ENCODE data around the gene ALPL. TPM values are rescaled to one million over a fixed set of nuclear protein-coding genes. Genes with fewer than 3 reads are reported as not detected.

ALPL gene
- total and polyA plus RNA-seq, 9 donors = 1.2 to 9.2 (median 3.8) TPM

DNA sequence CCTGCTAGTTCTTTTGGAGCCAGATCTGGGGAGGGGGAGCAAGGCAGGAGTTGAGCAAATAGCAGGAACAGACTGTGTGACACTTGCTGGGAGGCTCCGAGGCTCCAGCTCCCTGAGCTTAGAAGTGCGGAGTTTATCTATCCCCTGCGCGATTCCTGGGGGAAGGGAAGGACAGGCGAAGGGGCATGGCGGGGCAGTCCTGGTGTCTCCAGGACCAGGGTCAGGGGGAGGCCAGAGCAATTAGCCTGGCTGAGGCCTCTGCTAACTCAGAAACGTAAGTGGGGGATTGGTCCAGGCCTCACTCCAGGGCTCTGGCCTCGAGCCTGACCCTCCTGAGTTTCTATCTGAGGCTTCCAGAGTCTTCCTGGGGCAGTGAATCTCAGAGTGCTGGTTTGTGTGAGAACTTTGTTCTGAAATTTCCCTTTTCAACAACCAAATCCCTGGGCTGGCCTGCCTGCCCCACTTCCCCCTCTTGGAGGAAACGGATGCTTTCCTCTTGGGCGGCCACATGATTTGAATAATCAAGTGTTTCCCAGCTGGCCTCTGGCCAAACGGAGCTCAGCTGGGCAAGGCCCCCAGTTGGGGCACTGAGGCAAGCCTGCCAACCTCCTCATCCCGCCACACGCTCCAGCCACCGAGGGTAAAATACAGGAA is 15.6 kb downstream of the ALPL start:
- Histone ChIP-seq H3K27ac (no peak overlapping the region), H3K4me3 (no peak overlapping the region), H3K4me1 (ENCODE audit: insufficient read depth) (no peaks in the 10 kb centered on the region), H3K9me3 (no peaks in the 10 kb centered on the region), H3K27me3 (no peaks in the 10 kb centered on the region), H3K36me3 (no peaks in the 10 kb centered on the region)
- TF ChIP-seq, protein P1, sequence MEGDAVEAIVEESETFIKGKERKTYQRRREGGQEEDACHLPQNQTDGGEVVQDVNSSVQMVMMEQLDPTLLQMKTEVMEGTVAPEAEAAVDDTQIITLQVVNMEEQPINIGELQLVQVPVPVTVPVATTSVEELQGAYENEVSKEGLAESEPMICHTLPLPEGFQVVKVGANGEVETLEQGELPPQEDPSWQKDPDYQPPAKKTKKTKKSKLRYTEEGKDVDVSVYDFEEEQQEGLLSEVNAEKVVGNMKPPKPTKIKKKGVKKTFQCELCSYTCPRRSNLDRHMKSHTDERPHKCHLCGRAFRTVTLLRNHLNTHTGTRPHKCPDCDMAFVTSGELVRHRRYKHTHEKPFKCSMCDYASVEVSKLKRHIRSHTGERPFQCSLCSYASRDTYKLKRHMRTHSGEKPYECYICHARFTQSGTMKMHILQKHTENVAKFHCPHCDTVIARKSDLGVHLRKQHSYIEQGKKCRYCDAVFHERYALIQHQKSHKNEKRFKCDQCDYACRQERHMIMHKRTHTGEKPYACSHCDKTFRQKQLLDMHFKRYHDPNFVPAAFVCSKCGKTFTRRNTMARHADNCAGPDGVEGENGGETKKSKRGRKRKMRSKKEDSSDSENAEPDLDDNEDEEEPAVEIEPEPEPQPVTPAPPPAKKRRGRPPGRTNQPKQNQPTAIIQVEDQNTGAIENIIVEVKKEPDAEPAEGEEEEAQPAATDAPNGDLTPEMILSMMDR (IDR thresholded peaks at IDR 0.05) = no peak
- TF ChIP-seq EP300 (IDR thresholded peaks at IDR 0.05) (no peak), POLR2A (IDR thresholded peaks at IDR 0.05) (no peak)
- intact Hi-C loops (cut with DNase I) = no loop called here
- WGBS, 3 donors = 69 to 79% (median 73%) methylated on average over 14 of the region's 14 CpGs
- DNase-seq = no peak

DNA sequence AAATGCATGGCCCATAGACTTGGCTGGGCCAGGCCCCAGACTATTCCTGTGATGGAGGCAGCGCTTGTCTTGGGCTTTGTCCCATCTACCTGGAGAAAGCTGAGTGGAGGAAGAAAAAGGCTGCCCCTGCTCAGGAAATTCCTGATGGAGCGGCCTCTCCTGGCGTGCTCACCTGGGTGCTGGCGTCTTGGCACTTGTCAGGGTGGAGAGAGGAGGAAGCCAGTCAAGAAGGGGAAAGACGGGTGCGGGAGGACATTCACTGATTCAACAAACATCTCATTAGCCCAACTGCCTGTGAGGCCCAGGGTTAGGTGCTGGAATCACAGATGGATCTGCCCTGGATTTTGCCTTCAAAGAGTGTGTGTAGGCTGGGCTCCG is 16.1 kb downstream of the ALPL start:
- no peak for TF ChIP-seq POLR2A (IDR thresholded peaks at IDR 0.05)
- no peak for TF ChIP-seq EP300 (IDR thresholded peaks at IDR 0.05)
- TF ChIP-seq, protein P1 (IDR thresholded peaks at IDR 0.05) = no peak
- DNase-seq = no peak
- no peaks in the 10 kb centered on the region for H3K9me3 ChIP-seq
- no peak overlapping the region for H3K4me3 ChIP-seq
- H3K4me1 ChIP-seq (ENCODE audit: insufficient read depth) = no peaks in the 10 kb centered on the region
- H3K27me3 ChIP-seq = no peaks in the 10 kb centered on the region
- H3K36me3 ChIP-seq = no peaks in the 10 kb centered on the region
- intact Hi-C loops (cut with DNase I) = no loop called here
- 79 to 87% (median 87%) methylated on average over 7 of the region's 7 CpGs for WGBS, 3 donors
- no peak overlapping the region for H3K27ac ChIP-seq

DNA sequence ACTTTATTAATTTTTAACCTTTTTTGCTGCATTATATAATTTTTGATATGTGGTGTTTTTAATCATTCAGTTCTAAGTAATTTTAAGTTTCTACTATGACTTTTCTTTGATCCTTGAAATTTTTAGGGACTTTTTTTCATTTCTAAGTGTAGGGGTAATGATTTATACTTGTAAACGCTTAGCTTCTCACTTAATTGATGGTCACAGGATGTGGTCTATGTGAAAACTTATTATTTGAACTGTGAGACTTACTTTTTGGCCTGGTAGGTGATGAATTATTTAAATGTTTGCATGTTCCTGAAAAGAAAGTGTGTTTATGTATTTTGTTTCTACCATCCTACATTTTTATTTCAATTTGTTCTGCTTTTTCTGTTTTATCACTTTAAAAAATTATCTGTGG is 17.2 kb downstream of the ALPL start:
- no peaks in the 10 kb centered on the region for H3K36me3 ChIP-seq
- TF ChIP-seq, protein P1 (IDR thresholded peaks at IDR 0.05) = no peak
- TF ChIP-seq EP300 (IDR thresholded peaks at IDR 0.05) (no peak), POLR2A (IDR thresholded peaks at IDR 0.05) (no peak)
- DNase-seq = no peak
- no peak overlapping the region for H3K27ac ChIP-seq
- WGBS, 3 donors = 64 to 84% (median 78%) methylated on average over 1 of the region's 1 CpG
- no peaks in the 10 kb centered on the region for H3K27me3 ChIP-seq
- no peak overlapping the region for H3K4me3 ChIP-seq
- intact Hi-C loops (cut with DNase I) = no loop called here
- H3K4me1 ChIP-seq (ENCODE audit: insufficient read depth) = no peaks in the 10 kb centered on the region
- H3K9me3 ChIP-seq = no peaks in the 10 kb centered on the region

DNA sequence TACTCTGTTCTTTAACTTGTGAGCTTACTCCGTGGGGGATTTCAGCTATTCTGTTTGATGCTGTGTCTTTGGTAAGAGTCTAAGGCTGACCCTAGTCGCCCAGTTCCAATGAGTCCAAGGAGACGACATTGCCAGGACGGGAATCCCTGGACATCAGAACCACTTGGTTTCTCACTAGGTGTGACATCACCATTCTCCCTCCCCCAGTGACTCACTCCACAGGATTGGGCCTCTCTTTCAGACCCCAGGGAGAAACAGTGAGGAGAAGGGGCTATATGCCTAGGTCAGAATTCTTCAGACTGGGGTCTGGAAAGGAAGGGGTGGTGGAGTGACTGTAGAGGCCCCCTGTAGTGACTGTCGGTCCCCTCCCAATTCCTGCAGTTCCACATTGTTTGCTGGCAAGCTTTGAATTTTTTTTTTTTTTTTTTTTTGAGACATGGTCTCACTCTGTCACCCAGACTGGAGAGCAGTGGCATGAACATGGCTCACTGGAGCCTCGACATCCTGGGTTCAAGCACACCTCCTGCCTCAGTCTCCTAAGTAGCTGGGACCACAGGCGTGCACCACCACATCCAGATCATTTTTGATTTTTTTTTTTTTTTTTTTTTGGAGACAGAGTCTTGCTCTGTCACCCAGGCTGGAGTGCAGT is 21.3 kb downstream of the ALPL start:
- Histone ChIP-seq H3K27ac (no peak overlapping the region), H3K4me1 (ENCODE audit: insufficient read depth) (no peaks in the 10 kb centered on the region), H3K27me3 (no peaks in the 10 kb centered on the region), H3K4me3 (no peak overlapping the region), H3K36me3 (no peaks in the 10 kb centered on the region), H3K9me3 (no peaks in the 10 kb centered on the region)
- no peak for TF ChIP-seq POLR2A (IDR thresholded peaks at IDR 0.05)
- TF ChIP-seq, protein P1 (IDR thresholded peaks at IDR 0.05) = no peak
- TF ChIP-seq EP300 (IDR thresholded peaks at IDR 0.05) = no peak
- 78 to 87% (median 81%) methylated on average over 7 of the region's 7 CpGs for WGBS, 3 donors
- intact Hi-C loops (cut with DNase I) = no loop called here
- no peak for DNase-seq

Data from ovary (tissue), 9 donors.